Activated CD4-positive, alpha-beta T cell treated with anti-CD3 and anti-CD28 coated beads for 36 hours (primary cell): ENCODE data around the gene C1QTNF1. TPM values are rescaled to one million over a fixed set of nuclear protein-coding genes. Genes with fewer than 3 reads are reported as not detected.

Source experiments
- ATAC-seq: fragments of 200-7000 bp; cut with Tn5 transposase; one replicate; pipeline ENCODE4 v1.10.0; 2021; ENCODE audit warnings: mild to moderate bottlenecking, moderate library complexity
- CTCF ChIA-PET: fragments of 350-600 bp; sonication (Branson Sonifier 250); formaldehyde crosslinking; loops from one replicate; lab custom pipeline; 2021; ENCODE audit warnings: antibody characterized with exemption; lab: Charles Lee
- POLR2A ChIA-PET: fragments of 350-600 bp; sonication (Branson Sonifier 250); formaldehyde crosslinking; loops from one replicate; lab custom pipeline; 2021; ENCODE audit warnings: antibody characterized with exemption, inconsistent platforms; lab: Charles Lee
- DNase-seq: peaks from one replicate; pipeline ENCODE4 v3.0.0-alpha.2; 2020
- H3K27ac Mint-ChIP-seq: one replicate; pipeline ENCODE4 v1.8.0; 2021; ENCODE audit warnings: mixed read lengths
- H3K27me3 Mint-ChIP-seq: one replicate; pipeline ENCODE4 v1.8.0; 2021; ENCODE audit warnings: mixed read lengths
- H3K36me3 Mint-ChIP-seq: one replicate; pipeline ENCODE4 v1.8.0; 2021; ENCODE audit warnings: low read depth, mixed read lengths
- H3K4me1 Mint-ChIP-seq: one replicate; pipeline ENCODE4 v1.8.0; 2021; ENCODE audit warnings: mixed read lengths
- H3K4me3 Mint-ChIP-seq: one replicate; pipeline ENCODE4 v1.8.0; 2021; ENCODE audit warnings: mild to moderate bottlenecking, moderate library complexity, mixed read lengths
- H3K9me3 Mint-ChIP-seq: one replicate; pipeline ENCODE4 v1.8.0; 2021; ENCODE audit warnings: low read depth, mixed read lengths
- intact Hi-C, 2 experiments: fragments of 100-400 bp; cut with DNase I in 1 of 2; cut with micrococcal nuclease in 1 of 2; formaldehyde crosslinking; loops; one replicate each; pipeline versions ENCODE4 v1.14.2 to v1.15.1; 2022 to 2024; cut with DNase I, micrococcal nuclease
- total RNA-seq, 2 experiments: library from RNA; stranded (reverse); gene quantifications; one replicate each; pipeline ENCODE4 v1.2.3, GENCODE V29; 2021

The C1QTNF1 gene
- total RNA-seq, 2 experiments from 2014 or later: 0.14 TPM; not detected in 1

GRCh38 chr17:79092567-79092966 lies 68.6 kb downstream of the C1QTNF1 start:
- Mint-ChIP-seq H3K9me3 (no peaks in the 10 kb centered on the region), H3K27me3 (peaks cover 18% of the 10 kb centered on the region), H3K4me1 (no peaks in the 10 kb centered on the region), H3K4me3 (no peak overlapping the region), H3K36me3 (no peaks in the 10 kb centered on the region), H3K27ac (no peak overlapping the region)
- POLR2A ChIA-PET: no interaction called here
- intact Hi-C loops: no loop called here
- DNase-seq (no peak), ATAC-seq (no peak)
- CTCF ChIA-PET: interaction anchor here (0.9 kb wide), 1 partner anchor 10 kb away, joined by 4 read pairs; no protein-coding TSS in a partner anchor

- peaks cover 25% of the 10 kb centered on the region for H3K27me3 Mint-ChIP-seq
- POLR2A ChIA-PET: interaction anchor here (0.7 kb wide), 1 partner anchor 85 kb away, joined by 14 read pairs; no protein-coding TSS in a partner anchor
- no peak overlapping the region for H3K27ac Mint-ChIP-seq
- DNase-seq (no peak), ATAC-seq (no peak)
- CTCF ChIA-PET: interaction anchor here (0.8 to 1.2 kb wide), 4 partner anchors 8 to 48 kb away, joined by 3 to 4 read pairs (median 4); no protein-coding TSS in a partner anchor
- peaks cover 3% of the 10 kb centered on the region for H3K4me1 Mint-ChIP-seq
- no peak overlapping the region for H3K4me3 Mint-ChIP-seq
- intact Hi-C loops: no loop called here
- no peaks in the 10 kb centered on the region for H3K9me3 Mint-ChIP-seq
- H3K36me3 Mint-ChIP-seq: no peaks in the 10 kb centered on the region
Observed at GRCh38 chr17:79093270-79093669, 69.3 kb downstream of the C1QTNF1 start.

GRCh38 chr17:79094261-79094660 lies 70.3 kb downstream of the C1QTNF1 start:
- H3K4me1 Mint-ChIP-seq: peaks cover 3% of the 10 kb centered on the region
- H3K36me3 Mint-ChIP-seq: no peaks in the 10 kb centered on the region
- ChIA-PET POLR2A (no interaction called here), CTCF (interaction anchor here (0.6 to 1.2 kb wide), 4 partner anchors 9 to 1421 kb away, joined by 3 to 4 read pairs (median 3); no protein-coding TSS in a partner anchor)
- ATAC-seq: no peak
- DNase-seq: no peak
- no peak overlapping the region for H3K27ac Mint-ChIP-seq
- intact Hi-C loops: no loop called here
- H3K27me3 Mint-ChIP-seq: peaks cover 30% of the 10 kb centered on the region
- no peaks in the 10 kb centered on the region for H3K9me3 Mint-ChIP-seq
- no peak overlapping the region for H3K4me3 Mint-ChIP-seq

GRCh38 chr17:79095345-79096055 lies 71.5 kb downstream of the C1QTNF1 start:
- H3K27ac Mint-ChIP-seq: no peak overlapping the region
- ATAC-seq (peak; percentile 39), DNase-seq (no peak)
- intact Hi-C loops: no loop called here
- no peak overlapping the region for H3K4me3 Mint-ChIP-seq
- H3K36me3 Mint-ChIP-seq: no peaks in the 10 kb centered on the region
- H3K9me3 Mint-ChIP-seq: no peaks in the 10 kb centered on the region
- ChIA-PET POLR2A (no interaction called here), CTCF (no interaction called here)
- H3K4me1 Mint-ChIP-seq: peaks cover 3% of the 10 kb centered on the region
- H3K27me3 Mint-ChIP-seq: peaks cover 30% of the 10 kb centered on the region

GRCh38 chr17:79096477-79096876 lies 72.5 kb downstream of the C1QTNF1 start:
- DNase-seq (no peak), ATAC-seq (no peak)
- peaks cover 30% of the 10 kb centered on the region for H3K27me3 Mint-ChIP-seq
- H3K4me1 Mint-ChIP-seq: peaks cover 3% of the 10 kb centered on the region
- no peak overlapping the region for H3K27ac Mint-ChIP-seq
- H3K9me3 Mint-ChIP-seq: no peaks in the 10 kb centered on the region
- H3K4me3 Mint-ChIP-seq: no peak overlapping the region
- ChIA-PET POLR2A (no interaction called here), CTCF (no interaction called here)
- intact Hi-C loops: no loop called here
- no peaks in the 10 kb centered on the region for H3K36me3 Mint-ChIP-seq

GRCh38 chr17:79097226-79098055 lies 73.5 kb downstream of the C1QTNF1 start:
- Mint-ChIP-seq H3K9me3 (no peaks in the 10 kb centered on the region), H3K4me1 (peaks cover 3% of the 10 kb centered on the region), H3K4me3 (no peak overlapping the region), H3K27ac (no peak overlapping the region), H3K36me3 (no peaks in the 10 kb centered on the region), H3K27me3 (peaks cover 26% of the 10 kb centered on the region)
- DNase-seq (peak; percentile 18), ATAC-seq (no peak)
- ChIA-PET POLR2A (no interaction called here), CTCF (no interaction called here)
- intact Hi-C loops: no loop called here

GRCh38 chr17:79098282-79098867 lies 74.4 kb downstream of the C1QTNF1 start:
- POLR2A ChIA-PET: no interaction called here
- no peaks in the 10 kb centered on the region for H3K9me3 Mint-ChIP-seq
- no peak for DNase-seq
- intact Hi-C loops: no loop called here
- no peak overlapping the region for H3K27ac Mint-ChIP-seq
- peaks cover 3% of the 10 kb centered on the region for H3K4me1 Mint-ChIP-seq
- no peak for ATAC-seq
- no peaks in the 10 kb centered on the region for H3K36me3 Mint-ChIP-seq
- CTCF ChIA-PET: no interaction called here
- no peak overlapping the region for H3K4me3 Mint-ChIP-seq
- H3K27me3 Mint-ChIP-seq: peaks cover 30% of the 10 kb centered on the region

Other genes starting within 250 kb of the C1QTNF1 start
- 100 to 1,000 TPM; 109 to 130 TPM for gene CYTH1, start 241.9 kb upstream of the C1QTNF1 start, total RNA-seq
- 10 to 100 TPM; 90.1 to 92.5 TPM for gene USP36, start 183.4 kb upstream of the C1QTNF1 start, total RNA-seq
- gene CEP295NL, start 121.0 kb upstream of the C1QTNF1 start, total RNA-seq: not detected
- gene TIMP2, start 98.8 kb upstream of the C1QTNF1 start, total RNA-seq: 1 to 10 TPM; 1.6 to 1.9 TPM
- gene LGALS3BP, start 44.2 kb upstream of the C1QTNF1 start, total RNA-seq: 10 to 100 TPM; 64.4 to 71.2 TPM
- gene CANT1, start 14.4 kb upstream of the C1QTNF1 start, total RNA-seq: 10 to 100 TPM; 44.0 to 52.9 TPM
- gene ENGASE, start 50.7 kb downstream of the C1QTNF1 start, total RNA-seq: 10 to 100 TPM; 17.3 to 23.7 TPM